Measurements from ENCODE around the gene PDIA6.

DNA sequence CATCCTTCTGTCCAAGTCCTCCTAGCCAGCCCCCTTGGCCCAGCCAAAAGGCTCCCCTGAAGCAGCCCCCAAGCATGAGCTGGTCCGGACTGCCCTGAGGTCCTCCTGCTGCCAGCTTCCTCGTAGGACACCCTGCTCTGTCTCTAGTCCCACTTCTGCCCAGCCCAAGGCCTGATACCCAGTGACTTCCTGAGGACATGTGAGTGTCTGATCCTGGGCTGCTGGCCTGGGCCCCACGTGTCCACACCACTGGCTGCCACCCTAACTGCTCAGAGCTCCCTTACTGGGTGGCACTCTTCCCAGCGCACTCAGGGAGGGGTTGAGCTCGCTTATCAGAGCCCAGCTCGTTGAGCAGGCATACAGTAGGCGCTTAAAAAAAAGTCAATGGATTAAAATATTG is 34.4 kb upstream of the PDIA6 start:
- TF ChIP-seq MAFK (IDR thresholded peaks at IDR 0.05; ENCODE audit: low read length) = no peak
- TF ChIP-seq CREB1 (IDR thresholded peaks at IDR 0.05) = no peak
- TF ChIP-seq CREB1 (CRISPR knock-in tag; IDR thresholded peaks at IDR 0.05) = no peak
- TF ChIP-seq STAT6 (CRISPR knock-in tag; IDR thresholded peaks at IDR 0.05) = no peak
- TF ChIP-seq FOXA1 (IDR thresholded peaks at IDR 0.05; ENCODE audit: borderline replicate concordance) = no peak

All from K562 (cell line).